Trophoblast cell (in vitro differentiated cells and primary cell): ENCODE data around the gene SLC2A14.
A peak's percentile ranks its signal among the peaks of the same experiment; 100 is the strongest.

Experiments
- DNase-seq, 2 donors: peaks; one replicate each; pipeline ENCODE4 v3.0.0-alpha.2; 2016
- H2AFZ ChIP-seq: 2 replicates; pipeline ENCODE4 v1.6.1; 2013; ENCODE audit warnings: low read length, moderate library complexity, mild to moderate bottlenecking; ENCODE audit not compliant: insufficient read depth, poor library complexity
- H2AK5ac ChIP-seq: 2 replicates; pipeline ENCODE4 v1.6.1; 2013; ENCODE audit warnings: mild to moderate bottlenecking, low read length
- H2BK120ac ChIP-seq: 2 replicates; pipeline ENCODE4 v1.6.1; 2013; ENCODE audit warnings: low read length, mild to moderate bottlenecking, moderate library complexity; ENCODE audit not compliant: insufficient read depth, poor library complexity
- H2BK12ac ChIP-seq: 2 replicates; pipeline ENCODE4 v1.6.1; 2013; ENCODE audit warnings: mild to moderate bottlenecking, low read length, moderate library complexity
- H2BK5ac ChIP-seq: 2 replicates; pipeline ENCODE4 v1.6.1; 2013; ENCODE audit warnings: low read length, low read depth, moderate library complexity, mild to moderate bottlenecking; ENCODE audit not compliant: poor library complexity
- H3K14ac ChIP-seq: 2 replicates; pipeline ENCODE4 v1.6.1; 2013; ENCODE audit warnings: mild to moderate bottlenecking, low read length
- H3K18ac ChIP-seq: 2 replicates; pipeline ENCODE4 v1.6.1; 2013; ENCODE audit warnings: mild to moderate bottlenecking, low read length
- H3K23ac ChIP-seq: 2 replicates; pipeline ENCODE4 v1.6.1; 2013; ENCODE audit warnings: low read length
- H3K27ac ChIP-seq: 2 replicates; pipeline ENCODE4 v1.5.1; 2013; ENCODE audit warnings: low read depth, mild to moderate bottlenecking, inconsistent platforms, low read length, moderate library complexity
- H3K27me3 ChIP-seq: 2 replicates; pipeline ENCODE4 v1.6.1; 2013; ENCODE audit warnings: inconsistent platforms, mild to moderate bottlenecking, low read length, moderate library complexity; ENCODE audit not compliant: insufficient read depth
- H3K36me3 ChIP-seq, 2 experiments: 1 replicate in 1 of 2; 2 replicates in 1 of 2; pipeline ENCODE4 v1.6.1; 2013; ENCODE audit warnings: low read length in 2 of 2, mild to moderate bottlenecking in 2 of 2, moderate library complexity in 1 of 2; ENCODE audit not compliant: insufficient read depth in 2 of 2, control insufficient read depth in 1 of 2
- H3K4ac ChIP-seq: 2 replicates; pipeline ENCODE4 v1.6.1; 2013; ENCODE audit warnings: low read depth, mild to moderate bottlenecking, low read length, moderate library complexity
- H3K4me1 ChIP-seq, 2 experiments: 1 replicate in 1 of 2; 2 replicates in 1 of 2; pipeline ENCODE4 v1.6.1; 2013; ENCODE audit warnings: low read length in 2 of 2, mild to moderate bottlenecking in 2 of 2, moderate library complexity in 1 of 2; ENCODE audit not compliant: insufficient read depth in 2 of 2, control insufficient read depth in 1 of 2
- H3K4me2 ChIP-seq: 2 replicates; pipeline ENCODE4 v1.6.1; 2013; ENCODE audit warnings: inconsistent platforms, mild to moderate bottlenecking, low read length, moderate library complexity
- H3K4me3 ChIP-seq: 2 replicates; pipeline ENCODE4 v1.5.1; 2013; ENCODE audit warnings: mild to moderate bottlenecking, low read depth, low read length, inconsistent platforms
- H3K79me1 ChIP-seq: one replicate; pipeline ENCODE4 v1.6.1; 2013; ENCODE audit warnings: low read length
- H3K79me2 ChIP-seq: 2 replicates; pipeline ENCODE4 v1.6.1; 2013; ENCODE audit warnings: low read length, mild to moderate bottlenecking; ENCODE audit not compliant: control insufficient read depth, insufficient read depth, poor library complexity
- H3K9ac ChIP-seq: 2 replicates; pipeline ENCODE4 v1.6.1; 2013; ENCODE audit warnings: mild to moderate bottlenecking, low read length
- H3K9me3 ChIP-seq: 2 replicates; pipeline ENCODE4 v1.6.1; 2013; ENCODE audit warnings: low read depth, mild to moderate bottlenecking, control low read depth, inconsistent platforms, low read length; ENCODE audit not compliant: insufficient read depth
- H4K12ac ChIP-seq: 2 replicates; pipeline ENCODE4 v1.6.1; 2013; ENCODE audit warnings: low read depth, mild to moderate bottlenecking, low read length, moderate library complexity
- H4K8ac ChIP-seq: 2 replicates; pipeline ENCODE4 v1.6.1; 2013; ENCODE audit warnings: low read depth, mild to moderate bottlenecking, low read length, moderate library complexity
- H4K91ac ChIP-seq: one replicate; pipeline ENCODE4 v1.6.1; 2013; ENCODE audit warnings: low read depth, mild to moderate bottlenecking, low read length, moderate library complexity
- WGBS: extraction: QIAGEN DNeasy Blood & Tissue Kit; methylation state at CpG from one replicate; pipeline ENCODE4 v1.1.7; 2013; ENCODE audit warnings: missing lambda C conversion rate; ENCODE audit not compliant: insufficient read length, insufficient coverage; ENCODE audit errors: extremely low coverage; 5-methylcytosine and 5-hydroxymethylcytosine counted together

The SLC2A14 gene

DNA sequence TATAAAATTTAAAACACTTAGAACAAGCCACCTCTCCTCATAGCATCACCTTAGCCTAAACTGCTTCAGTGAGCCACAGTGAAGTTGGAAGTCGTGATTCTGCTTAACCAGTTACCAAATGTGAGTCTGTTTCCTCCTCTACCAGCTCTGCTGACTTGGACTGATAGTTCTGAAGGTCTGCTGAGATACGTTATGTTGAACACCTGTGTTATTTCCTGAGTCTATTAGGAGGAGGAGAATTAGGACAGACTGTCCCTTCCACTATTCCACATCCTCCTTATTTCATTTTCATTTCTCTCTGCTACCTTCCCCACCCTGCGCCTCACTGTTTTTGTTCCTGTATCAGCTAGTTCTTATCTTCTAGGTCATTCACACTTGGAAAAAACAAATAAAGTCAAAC is 2.4 kb downstream of the SLC2A14 start:
- WGBS = no CpG with 5 or more reads among the region's 3 CpGs
- no peaks in the 10 kb centered on the region for H3K4me1 ChIP-seq

DNA sequence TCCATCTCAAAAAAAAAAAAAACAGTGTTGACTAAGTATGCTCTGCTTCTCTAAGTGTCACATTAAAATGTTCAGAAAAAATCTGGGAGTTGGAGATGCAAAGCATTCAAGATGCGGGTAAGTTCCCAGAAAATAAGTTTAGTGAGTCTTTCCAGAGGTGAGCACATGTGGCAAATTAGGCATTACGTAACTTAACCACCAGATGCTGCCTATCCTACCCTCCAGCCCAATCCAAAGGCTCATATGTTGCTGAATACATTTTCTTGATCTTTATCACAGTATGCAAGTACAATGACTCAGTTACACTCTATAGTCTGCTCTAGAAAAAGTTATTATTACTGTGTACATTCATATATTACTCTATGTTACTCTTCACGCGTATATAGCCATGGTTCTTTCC is 3.6 kb downstream of the SLC2A14 start:
- Histone ChIP-seq H3K9ac (no peak overlapping the region), H2AK5ac (no peak overlapping the region), H3K79me2 (no peaks in the 10 kb centered on the region), H2BK12ac (no peak overlapping the region), H4K91ac (no peak overlapping the region), H3K4ac (no peak overlapping the region), H2BK5ac (no peak overlapping the region), H3K9me3 (no peaks in the 10 kb centered on the region), H3K27ac (no peak overlapping the region), H2AFZ (no peak overlapping the region), H3K4me3 (no peak overlapping the region), H3K18ac (no peak overlapping the region), H3K23ac (no peak overlapping the region), H3K4me2 (no peak overlapping the region), H2BK120ac (no peak overlapping the region), H3K36me3 (peaks cover 0 to 6% of the 10 kb centered on the region in 2 experiments), H3K79me1 (no peaks in the 10 kb centered on the region), H4K8ac (no peak overlapping the region), H4K12ac (no peak overlapping the region), H3K14ac (no peak overlapping the region), H3K27me3 (no peaks in the 10 kb centered on the region), H3K4me1 (peaks cover 0 to 4% of the 10 kb centered on the region in 2 experiments)
- DNase-seq = peak; percentile 90 to 98
- WGBS = no CpG with 5 or more reads among the region's 4 CpGs

More for the DNA sequence above, 2.4 kb downstream of the SLC2A14 start:
- H3K18ac ChIP-seq = no peak overlapping the region
- no peak overlapping the region for H3K4me3 ChIP-seq
- H3K9me3 ChIP-seq = no peaks in the 10 kb centered on the region
- no peaks in the 10 kb centered on the region for H3K27me3 ChIP-seq
- no peak overlapping the region for H2BK120ac ChIP-seq
- no peak overlapping the region for H2BK5ac ChIP-seq
- DNase-seq = no peak
- H2AK5ac ChIP-seq = no peak overlapping the region
- no peak overlapping the region for H3K4me2 ChIP-seq
- H3K79me1 ChIP-seq = no peaks in the 10 kb centered on the region
- H3K36me3 ChIP-seq = peaks cover 0 to 2% of the 10 kb centered on the region in 2 experiments
- no peak overlapping the region for H3K27ac ChIP-seq
- H4K12ac ChIP-seq = no peak overlapping the region
- no peak overlapping the region for H4K91ac ChIP-seq
- H3K14ac ChIP-seq = no peak overlapping the region
- no peak overlapping the region for H3K9ac ChIP-seq
- H3K23ac ChIP-seq = no peak overlapping the region
- no peak overlapping the region for H2BK12ac ChIP-seq
- no peak overlapping the region for H3K4ac ChIP-seq
- no peaks in the 10 kb centered on the region for H3K79me2 ChIP-seq
- H2AFZ ChIP-seq = no peak overlapping the region
- no peak overlapping the region for H4K8ac ChIP-seq

GRCh38 chr12:7868391-7868790 is 4.3 kb downstream of the SLC2A14 start:
- no peak overlapping the region for H4K8ac ChIP-seq
- H3K27me3 ChIP-seq = no peaks in the 10 kb centered on the region
- H4K12ac ChIP-seq = no peak overlapping the region
- H3K4me2 ChIP-seq = no peak overlapping the region
- peaks cover 0 to 4% of the 10 kb centered on the region in 2 experiments for H3K4me1 ChIP-seq
- H4K91ac ChIP-seq = no peak overlapping the region
- H3K79me2 ChIP-seq = no peaks in the 10 kb centered on the region
- no peak overlapping the region for H3K27ac ChIP-seq
- H2AFZ ChIP-seq = no peak overlapping the region
- no peak overlapping the region for H3K18ac ChIP-seq
- peaks cover 0 to 6% of the 10 kb centered on the region in 2 experiments for H3K36me3 ChIP-seq
- no peak overlapping the region for H2BK5ac ChIP-seq
- H2BK120ac ChIP-seq = no peak overlapping the region
- no peak overlapping the region for H2AK5ac ChIP-seq
- no peak overlapping the region for H3K9ac ChIP-seq
- no peak overlapping the region for H2BK12ac ChIP-seq
- 100% methylated on average over 1 of the region's 4 CpGs for WGBS
- H3K9me3 ChIP-seq = no peaks in the 10 kb centered on the region
- no peak overlapping the region for H3K4me3 ChIP-seq
- H3K23ac ChIP-seq = no peak overlapping the region
- H3K4ac ChIP-seq = no peak overlapping the region
- DNase-seq = no peak
- H3K79me1 ChIP-seq = no peaks in the 10 kb centered on the region
- H3K14ac ChIP-seq = no peak overlapping the region

DNA sequence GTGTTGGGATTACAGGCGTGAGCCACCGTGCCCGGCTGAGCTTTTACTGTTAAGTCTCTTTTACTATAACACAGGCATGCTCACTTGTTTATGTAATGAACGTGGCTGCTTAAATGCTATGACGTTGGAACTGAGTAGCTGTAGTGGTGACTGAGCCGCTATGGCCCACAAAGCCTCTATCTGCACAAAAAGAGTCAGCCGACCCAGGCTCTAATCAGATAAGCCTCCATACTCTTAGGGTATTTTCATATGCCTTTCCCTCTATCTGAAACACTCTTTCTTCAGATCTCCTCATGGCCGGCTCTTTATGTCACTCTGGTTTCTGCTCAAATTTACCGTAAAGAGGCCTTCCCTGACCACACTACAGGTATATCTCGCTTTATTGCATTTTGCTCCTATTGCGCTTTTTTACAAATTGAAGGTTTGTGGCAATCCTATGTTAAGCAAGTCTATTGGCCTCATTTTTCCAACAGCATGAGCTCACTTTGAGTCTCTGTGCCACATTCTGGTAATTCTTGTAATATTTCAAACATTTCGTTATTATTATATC is 8.0 kb downstream of the SLC2A14 start:
- Histone ChIP-seq H3K4ac (no peak overlapping the region), H3K79me2 (no peaks in the 10 kb centered on the region), H3K14ac (no peak overlapping the region), H3K23ac (no peak overlapping the region), H3K27me3 (no peaks in the 10 kb centered on the region), H4K12ac (peak overlapping the region; percentile 30), H3K4me2 (no peak overlapping the region), H2AK5ac (no peak overlapping the region), H3K9ac (no peak overlapping the region), H3K9me3 (no peaks in the 10 kb centered on the region), H4K91ac (no peak overlapping the region), H4K8ac (no peak overlapping the region), H2BK120ac (no peak overlapping the region), H3K4me1 (peaks cover 6 to 9% of the 10 kb centered on the region in 2 experiments), H3K79me1 (peaks cover 12% of the 10 kb centered on the region), H3K36me3 (peaks cover 0 to 7% of the 10 kb centered on the region in 2 experiments), H2BK5ac (no peak overlapping the region), H2BK12ac (peak overlapping the region; percentile 58), H3K4me3 (no peak overlapping the region), H2AFZ (no peak overlapping the region), H3K27ac (no peak overlapping the region), H3K18ac (no peak overlapping the region)
- DNase-seq = peak; percentile 64 to 88
- WGBS = no CpG with 5 or more reads among the region's 12 CpGs
